Activated T-helper 1 cell treated with anti-CD3 and anti-CD28 coated beads, Interleukin-12 subunit alpha, Interleukin-12 subunit beta, Interleukin-2, Interleukin-4 antibody, amounts not matched to agents 30 ng/mL and 10 ng/mL and 1 ng/mL, durations not matched to agents 14 hours and 24 hours and 36 hours (primary cell): ENCODE measurements around the gene KIAA0319L. TPM values are rescaled to one million over a fixed set of nuclear protein-coding genes. Genes with fewer than 3 reads are reported as not detected.
A peak's percentile ranks its signal among the peaks of the same experiment; 100 is the strongest.

Experiments
- DNase-seq: peaks from one replicate; pipeline ENCODE4 v3.0.0; 2021; ENCODE audit warnings: low spot score
- H3K27ac Mint-ChIP-seq: one replicate; pipeline ENCODE4 v1.8.0; 2021; ENCODE audit warnings: mild to moderate bottlenecking, mixed read lengths
- H3K27me3 Mint-ChIP-seq: one replicate; pipeline ENCODE4 v1.8.0; 2022; ENCODE audit warnings: mild to moderate bottlenecking, moderate library complexity, mixed read lengths; ENCODE audit not compliant: insufficient read depth
- H3K36me3 Mint-ChIP-seq: one replicate; pipeline ENCODE4 v1.8.0; 2021; ENCODE audit warnings: low read depth, mixed read lengths
- H3K4me1 Mint-ChIP-seq: one replicate; pipeline ENCODE4 v1.8.0; 2021; ENCODE audit warnings: low read depth, mixed read lengths
- H3K4me3 Mint-ChIP-seq: one replicate; pipeline ENCODE4 v1.8.0; 2021; ENCODE audit warnings: mild to moderate bottlenecking, moderate library complexity, mixed read lengths
- H3K9me3 Mint-ChIP-seq: one replicate; pipeline ENCODE4 v1.8.0; 2021; ENCODE audit warnings: mixed read lengths
- intact Hi-C: fragments of 100-400 bp; cut with micrococcal nuclease; formaldehyde crosslinking; loops from one replicate; pipeline ENCODE4 v1.15.1; 2024
- total RNA-seq: library from RNA; stranded (reverse); gene quantifications from 2 replicates; pipeline ENCODE4 v1.2.3, GENCODE V29; 2022

The KIAA0319L gene
- total RNA-seq, 1 donor from 2014 or later: 43.6 TPM

- DNase-seq: no peak
- Mint-ChIP-seq H3K9me3 (no peaks in the 10 kb centered on the region), H3K27me3 (no peaks in the 10 kb centered on the region), H3K27ac (no peak overlapping the region), H3K4me3 (no peak overlapping the region), H3K4me1 (peaks cover 35% of the 10 kb centered on the region), H3K36me3 (peaks cover 36% of the 10 kb centered on the region)
- intact Hi-C loops: loop anchor here (2.0 kb wide), 1 partner anchor 325 kb away; no protein-coding TSS in a partner anchor
These were observed 107.7 kb downstream of the KIAA0319L start for GRCh38 chr1:35449334-35450008.

DNA sequence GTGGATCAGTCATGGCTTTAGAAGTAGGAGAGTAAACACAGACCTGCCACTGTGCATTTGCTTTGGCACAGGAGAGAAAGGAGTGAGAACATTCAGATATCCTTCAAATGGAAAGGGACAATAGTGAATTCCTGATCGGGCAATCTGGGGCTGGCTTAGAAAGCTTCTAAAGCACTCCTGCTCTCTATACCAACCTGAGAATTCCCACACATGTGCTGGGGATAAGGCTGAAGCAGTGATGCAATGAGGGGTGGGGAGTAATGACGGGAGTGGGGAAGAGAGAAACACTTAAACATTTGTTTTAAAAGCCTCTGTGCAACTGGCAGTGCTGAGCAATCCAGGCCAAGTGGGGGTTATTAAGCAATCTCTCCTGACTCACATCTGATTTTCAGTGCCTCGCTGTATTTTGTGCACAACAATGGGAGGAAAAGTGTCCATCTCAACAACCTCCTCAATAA, 108.8 kb downstream of the KIAA0319L start:
- no peak overlapping the region for H3K27ac Mint-ChIP-seq
- H3K4me1 Mint-ChIP-seq: peaks cover 25% of the 10 kb centered on the region
- no peaks in the 10 kb centered on the region for H3K27me3 Mint-ChIP-seq
- intact Hi-C loops: no loop called here
- H3K4me3 Mint-ChIP-seq: no peak overlapping the region
- no peak for DNase-seq
- H3K9me3 Mint-ChIP-seq: no peaks in the 10 kb centered on the region
- peaks cover 33% of the 10 kb centered on the region for H3K36me3 Mint-ChIP-seq

DNA sequence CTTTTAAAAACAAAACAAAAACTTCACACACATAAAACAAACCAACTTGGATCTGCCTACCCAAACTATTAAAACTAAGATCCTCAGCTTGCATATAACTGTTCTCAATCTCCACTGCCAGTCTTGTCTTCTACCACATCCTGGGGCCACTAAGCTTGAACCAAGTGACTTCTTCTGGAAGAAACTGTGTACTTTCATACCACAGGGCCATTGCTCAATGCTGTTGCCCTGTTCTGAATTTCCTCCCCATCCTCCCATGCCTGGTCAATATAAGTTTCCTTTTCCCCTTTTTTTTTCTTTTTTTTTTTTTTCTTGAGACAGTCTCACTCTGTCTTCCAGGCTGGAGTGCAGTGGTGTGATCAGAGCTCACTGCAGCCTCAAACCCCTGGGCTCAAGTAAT, 109.9 kb downstream of the KIAA0319L start:
- intact Hi-C loops: no loop called here
- Mint-ChIP-seq H3K4me3 (no peak overlapping the region), H3K36me3 (peaks cover 35% of the 10 kb centered on the region), H3K4me1 (peaks cover 15% of the 10 kb centered on the region), H3K9me3 (no peaks in the 10 kb centered on the region), H3K27me3 (no peaks in the 10 kb centered on the region), H3K27ac (peak overlapping the region; percentile 31)
- no peak for DNase-seq

GRCh38 chr1:35444519-35444774, 112.8 kb downstream of the KIAA0319L start:
- no peak overlapping the region for H3K27ac Mint-ChIP-seq
- H3K27me3 Mint-ChIP-seq: no peaks in the 10 kb centered on the region
- H3K4me3 Mint-ChIP-seq: no peak overlapping the region
- H3K4me1 Mint-ChIP-seq: no peaks in the 10 kb centered on the region
- DNase-seq: no peak
- H3K9me3 Mint-ChIP-seq: no peaks in the 10 kb centered on the region
- peaks cover 33% of the 10 kb centered on the region for H3K36me3 Mint-ChIP-seq
- intact Hi-C loops: loop anchor here (5.0 kb wide), 1 partner anchor 242 kb away; no protein-coding TSS in a partner anchor

GRCh38 chr1:35443768-35444518, 113.3 kb downstream of the KIAA0319L start:
- no peak overlapping the region for H3K4me3 Mint-ChIP-seq
- H3K4me1 Mint-ChIP-seq: no peaks in the 10 kb centered on the region
- no peak for DNase-seq
- no peak overlapping the region for H3K27ac Mint-ChIP-seq
- H3K27me3 Mint-ChIP-seq: no peaks in the 10 kb centered on the region
- peaks cover 32% of the 10 kb centered on the region for H3K36me3 Mint-ChIP-seq
- H3K9me3 Mint-ChIP-seq: no peaks in the 10 kb centered on the region
- intact Hi-C loops: loop anchor here (5.0 kb wide), 1 partner anchor 242 kb away; no protein-coding TSS in a partner anchor

GRCh38 chr1:35442734-35443133, 114.5 kb downstream of the KIAA0319L start:
- intact Hi-C loops: loop anchor here (5.0 kb wide), 1 partner anchor 240 kb away; no protein-coding TSS in a partner anchor
- DNase-seq: no peak
- H3K4me1 Mint-ChIP-seq: no peaks in the 10 kb centered on the region
- no peak overlapping the region for H3K27ac Mint-ChIP-seq
- H3K4me3 Mint-ChIP-seq: no peak overlapping the region
- H3K9me3 Mint-ChIP-seq: no peaks in the 10 kb centered on the region
- no peaks in the 10 kb centered on the region for H3K27me3 Mint-ChIP-seq
- peaks cover 26% of the 10 kb centered on the region for H3K36me3 Mint-ChIP-seq

DNA sequence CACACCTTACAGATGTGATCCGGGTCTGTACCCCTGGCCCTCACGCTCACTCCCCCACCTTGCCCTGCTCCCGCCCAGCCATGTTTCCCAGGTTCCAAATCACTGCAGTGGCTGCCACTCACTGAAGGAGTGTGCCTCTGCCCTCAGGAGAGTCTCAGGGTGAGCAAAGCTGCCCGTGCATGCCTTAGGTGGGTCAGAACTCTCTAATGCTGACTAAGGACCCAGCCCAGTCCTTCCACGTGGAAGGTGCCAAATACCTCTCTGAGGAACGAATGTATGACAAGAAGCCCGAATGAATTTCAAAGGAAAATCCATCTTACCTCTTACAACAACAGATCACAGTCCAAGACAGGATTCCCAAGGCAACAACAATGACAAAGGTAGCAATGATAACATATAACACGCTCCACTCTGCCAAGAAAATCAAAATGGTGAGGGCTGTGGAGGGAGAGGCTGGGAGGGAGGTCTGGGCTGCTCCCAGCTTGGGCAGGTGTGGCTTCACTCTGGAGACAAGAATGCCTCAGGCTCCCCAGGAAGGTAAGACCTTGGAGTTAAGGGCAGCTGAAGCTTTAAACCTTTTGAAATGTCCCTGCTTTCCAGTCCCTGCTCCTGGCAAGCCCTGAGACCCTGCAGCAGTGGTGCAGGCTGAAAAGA, 115.2 kb downstream of the KIAA0319L start:
- H3K4me1 Mint-ChIP-seq: no peaks in the 10 kb centered on the region
- peaks cover 32% of the 10 kb centered on the region for H3K36me3 Mint-ChIP-seq
- no peaks in the 10 kb centered on the region for H3K27me3 Mint-ChIP-seq
- no peak overlapping the region for H3K27ac Mint-ChIP-seq
- intact Hi-C loops: loop anchor here (5.0 kb wide), 1 partner anchor 240 kb away; no protein-coding TSS in a partner anchor
- H3K9me3 Mint-ChIP-seq: no peaks in the 10 kb centered on the region
- DNase-seq: no peak
- no peak overlapping the region for H3K4me3 Mint-ChIP-seq

GRCh38 chr1:35439626-35440025, 117.6 kb downstream of the KIAA0319L start:
- intact Hi-C loops: loop anchor here (5.0 kb wide), 1 partner anchor 237 kb away; no protein-coding TSS in a partner anchor
- Mint-ChIP-seq H3K9me3 (no peaks in the 10 kb centered on the region), H3K4me1 (no peaks in the 10 kb centered on the region), H3K4me3 (no peak overlapping the region), H3K36me3 (peaks cover 37% of the 10 kb centered on the region), H3K27ac (no peak overlapping the region), H3K27me3 (no peaks in the 10 kb centered on the region)
- DNase-seq: no peak

GRCh38 chr1:35437200-35437599, 120.0 kb downstream of the KIAA0319L start:
- peaks cover 7% of the 10 kb centered on the region for H3K4me1 Mint-ChIP-seq
- intact Hi-C loops: no loop called here
- H3K36me3 Mint-ChIP-seq: peaks cover 40% of the 10 kb centered on the region
- H3K9me3 Mint-ChIP-seq: no peaks in the 10 kb centered on the region
- DNase-seq: no peak
- H3K4me3 Mint-ChIP-seq: no peak overlapping the region
- H3K27me3 Mint-ChIP-seq: no peaks in the 10 kb centered on the region
- no peak overlapping the region for H3K27ac Mint-ChIP-seq

GRCh38 chr1:35436078-35436477, 121.1 kb downstream of the KIAA0319L start:
- peaks cover 13% of the 10 kb centered on the region for H3K4me1 Mint-ChIP-seq
- no peak for DNase-seq
- H3K27me3 Mint-ChIP-seq: no peaks in the 10 kb centered on the region
- no peak overlapping the region for H3K27ac Mint-ChIP-seq
- intact Hi-C loops: no loop called here
- no peaks in the 10 kb centered on the region for H3K9me3 Mint-ChIP-seq
- H3K4me3 Mint-ChIP-seq: no peak overlapping the region
- H3K36me3 Mint-ChIP-seq: peaks cover 45% of the 10 kb centered on the region

- Mint-ChIP-seq H3K4me1 (peaks cover 15% of the 10 kb centered on the region), H3K4me3 (no peak overlapping the region), H3K9me3 (no peaks in the 10 kb centered on the region), H3K27me3 (no peaks in the 10 kb centered on the region), H3K27ac (no peak overlapping the region), H3K36me3 (peaks cover 46% of the 10 kb centered on the region)
- DNase-seq: no peak
- intact Hi-C loops: no loop called here
These were observed 122.5 kb downstream of the KIAA0319L start for GRCh38 chr1:35434703-35435102.

- no peaks in the 10 kb centered on the region for H3K9me3 Mint-ChIP-seq
- H3K27me3 Mint-ChIP-seq: no peaks in the 10 kb centered on the region
- no peak overlapping the region for H3K27ac Mint-ChIP-seq
- no peak overlapping the region for H3K4me3 Mint-ChIP-seq
- H3K4me1 Mint-ChIP-seq: peaks cover 15% of the 10 kb centered on the region
- peaks cover 43% of the 10 kb centered on the region for H3K36me3 Mint-ChIP-seq
- intact Hi-C loops: no loop called here
- no peak for DNase-seq
These were observed 123.5 kb downstream of the KIAA0319L start for GRCh38 chr1:35433714-35434113.

DNA sequence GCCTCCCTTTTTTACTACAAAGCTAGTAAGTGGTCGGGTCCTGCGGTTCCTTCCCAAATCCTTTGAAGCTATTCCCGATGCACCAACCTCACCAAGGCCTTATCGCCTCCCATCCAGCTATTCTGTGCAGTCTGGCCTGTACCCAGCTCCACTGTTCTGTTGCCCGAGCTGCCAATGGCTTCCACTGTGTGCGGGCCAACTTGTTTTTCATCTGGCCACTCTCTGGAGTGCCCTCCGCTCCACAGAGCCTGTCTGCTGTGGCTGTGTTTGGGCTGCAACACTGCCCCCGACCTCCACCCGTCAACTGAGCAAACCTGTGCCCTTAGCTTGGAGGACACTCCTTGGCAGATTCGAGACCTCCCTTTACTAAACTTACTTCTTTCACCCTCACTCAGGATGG, 125.0 kb downstream of the KIAA0319L start:
- Mint-ChIP-seq H3K27ac (no peak overlapping the region), H3K9me3 (no peaks in the 10 kb centered on the region), H3K36me3 (peaks cover 33% of the 10 kb centered on the region), H3K27me3 (peaks cover 2% of the 10 kb centered on the region), H3K4me3 (no peak overlapping the region), H3K4me1 (peaks cover 15% of the 10 kb centered on the region)
- intact Hi-C loops: no loop called here
- no peak for DNase-seq
